Muscle layer of colon (tissue), 2 donors: ENCODE results near the gene FBH1.

ENCODE experiments used
- H3K27ac ChIP-seq: one replicate; pipeline ENCODE4 v1.7.0; 2013; ENCODE audit warnings: low read depth, mild to moderate bottlenecking, low read length, moderate library complexity
- H3K27me3 ChIP-seq, 2 donors: one replicate each; pipeline ENCODE4 v1.7.0; 2013; ENCODE audit warnings: low read length in 2 of 2, mild to moderate bottlenecking in 2 of 2; ENCODE audit not compliant: insufficient read depth in 2 of 2, control insufficient read depth in 1 of 2
- H3K36me3 ChIP-seq: one replicate; pipeline ENCODE4 v1.7.0; 2013; ENCODE audit warnings: mild to moderate bottlenecking, low read length; ENCODE audit not compliant: insufficient read depth
- H3K4me1 ChIP-seq: one replicate; pipeline ENCODE4 v1.7.0; 2013; ENCODE audit warnings: mild to moderate bottlenecking, low read length; ENCODE audit not compliant: insufficient read depth
- H3K4me3 ChIP-seq, 2 donors: one replicate each; pipeline ENCODE4 v1.7.0; 2013; ENCODE audit warnings: low read length in 2 of 2, low read depth in 1 of 2, mild to moderate bottlenecking in 1 of 2, moderate library complexity in 1 of 2
- H3K9ac ChIP-seq: one replicate; pipeline ENCODE4 v1.7.0; 2013; ENCODE audit warnings: low read length
- H3K9me3 ChIP-seq: one replicate; pipeline ENCODE4 v1.7.0; 2013; ENCODE audit warnings: mild to moderate bottlenecking, low read length
- donor health status: abdominal sarcoma.
- donor health status: Adenocarcinoma of cecum.

FBH1 gene

GRCh38 chr10:5975641-5976473, 85.8 kb downstream of the FBH1 start:
- Histone ChIP-seq H3K27ac (peak overlapping the region; percentile 14), H3K9ac (no peak overlapping the region), H3K36me3 (no peaks in the 10 kb centered on the region), H3K4me3 (peak overlapping the region in 1 of 2 donors; percentile 77), H3K27me3 (no peaks in the 10 kb centered on the region), H3K4me1 (no peaks in the 10 kb centered on the region), H3K9me3 (no peaks in the 10 kb centered on the region)

DNA sequence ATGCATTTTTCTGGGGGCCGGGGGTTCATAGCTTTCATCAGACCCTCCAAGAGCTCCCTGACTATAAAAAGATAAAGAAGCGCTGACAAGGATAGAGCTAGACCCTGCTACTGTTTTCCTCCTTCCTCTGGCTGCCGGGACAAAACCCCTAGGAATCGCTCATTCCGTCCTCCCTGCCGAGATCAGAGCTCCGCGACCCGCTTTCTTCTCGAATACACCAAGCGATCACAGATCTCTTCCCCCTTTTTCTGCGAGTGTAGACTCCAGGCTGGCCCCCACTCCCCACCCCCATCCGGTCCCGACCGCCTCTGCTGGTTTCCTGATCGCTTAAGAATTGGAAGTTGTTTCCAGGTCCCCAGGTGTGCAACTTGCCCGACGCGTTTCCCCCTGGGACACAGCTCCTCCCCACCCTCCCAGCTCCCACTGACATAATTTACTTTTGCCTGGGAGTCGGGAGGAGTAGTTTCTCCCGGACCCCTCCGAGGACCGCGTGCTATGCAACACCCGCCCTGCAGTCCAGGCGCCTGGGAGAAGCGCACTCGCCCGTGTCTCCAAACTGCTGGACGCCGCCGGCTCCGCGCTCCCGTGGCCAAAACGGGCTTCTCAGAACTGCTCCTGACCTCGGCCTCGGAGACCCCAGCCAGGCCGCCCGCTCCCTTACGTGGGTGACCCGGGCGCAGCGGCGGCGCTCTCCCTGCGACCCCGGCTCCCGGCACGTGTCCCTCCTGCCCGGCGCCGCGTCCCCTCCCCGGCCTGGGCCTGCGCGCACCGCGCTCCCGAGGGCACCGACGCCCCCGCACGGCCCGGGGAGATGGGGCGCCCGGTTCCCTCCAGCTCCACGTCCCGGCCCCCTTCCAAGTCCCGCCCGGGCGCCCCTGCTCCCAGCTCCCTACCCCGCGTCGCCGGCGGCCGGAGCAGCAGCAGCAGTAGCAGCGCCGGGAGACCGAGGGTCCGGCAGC, 86.7 kb downstream of the FBH1 start:
- Histone ChIP-seq H3K27me3 (no peaks in the 10 kb centered on the region), H3K9ac (no peak overlapping the region), H3K4me1 (no peaks in the 10 kb centered on the region), H3K36me3 (no peaks in the 10 kb centered on the region), H3K4me3 (peak overlapping the region; percentile 77 to 92), H3K9me3 (no peaks in the 10 kb centered on the region), H3K27ac (peak overlapping the region; percentile 72)

DNA sequence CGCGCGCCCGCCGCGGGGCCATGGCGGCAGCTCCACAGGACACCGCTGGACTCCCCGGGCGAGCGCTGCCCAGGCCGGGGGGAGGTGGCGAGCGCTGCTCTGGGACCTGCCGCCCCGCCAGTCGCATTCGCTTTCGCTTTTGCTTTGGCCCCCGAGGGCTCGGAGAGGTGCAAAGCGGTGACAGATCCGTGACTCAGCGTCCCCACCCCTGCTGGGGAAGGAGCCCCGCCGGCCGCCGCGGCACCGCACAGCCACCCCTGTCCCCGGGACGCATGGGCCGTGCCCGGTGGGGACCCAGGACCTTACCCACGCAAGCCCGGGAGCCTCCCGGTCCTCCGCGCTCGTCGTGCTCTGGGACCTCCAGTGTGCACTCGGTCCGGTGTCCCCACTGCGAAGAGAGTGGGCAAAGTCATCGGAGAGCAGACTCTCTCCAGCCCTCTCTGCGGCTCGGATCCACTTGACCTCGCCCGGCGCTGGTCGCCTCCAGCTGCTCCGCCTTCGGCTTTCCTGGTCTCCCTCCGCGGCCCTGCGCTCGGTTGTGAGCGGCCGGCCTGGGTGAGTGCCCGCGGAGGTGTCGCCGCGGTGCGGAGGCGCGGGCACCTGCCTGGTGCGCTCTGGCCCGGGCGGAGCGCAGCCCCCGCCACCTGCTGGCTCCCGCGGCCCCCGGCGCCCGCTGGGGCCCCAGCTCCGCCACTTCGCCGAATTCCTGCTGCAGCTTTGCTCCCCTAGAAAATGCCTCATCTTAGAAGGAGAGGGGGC, 87.6 kb downstream of the FBH1 start, which contains the start of gene IL15RA:
Gene IL15RA, minus strand, starts transcription at position 73 of the 759 bp plus-strand sequence. Its CDS starts 51 bp downstream, at position 22.
- no peaks in the 10 kb centered on the region for H3K36me3 ChIP-seq
- no peaks in the 10 kb centered on the region for H3K9me3 ChIP-seq
- H3K9ac ChIP-seq, result no peak within 1 kb of the TSS
- H3K4me1 ChIP-seq, result no peaks in the 10 kb centered on the region
- no peaks in the 10 kb centered on the region for H3K27me3 ChIP-seq
- H3K4me3 ChIP-seq, result peak within 1 kb of the TSS; percentile 77 to 92
- H3K27ac ChIP-seq, result peak within 1 kb of the TSS; percentile 72

DNA sequence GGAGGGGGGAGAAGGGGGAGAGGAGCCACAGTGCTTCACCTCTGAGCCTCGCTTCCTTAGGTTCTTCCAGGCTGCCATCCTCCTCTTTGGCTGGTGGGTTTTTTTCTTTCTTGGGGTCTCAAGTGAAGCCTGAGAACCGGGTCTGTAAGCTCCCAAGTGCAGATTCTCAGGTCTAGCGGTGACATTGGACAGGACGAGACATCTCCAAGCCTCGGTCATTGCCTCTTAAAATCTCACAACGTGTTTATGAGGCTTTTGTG, 88.1 kb downstream of the FBH1 start:
- peak overlapping the region; percentile 77 to 92 for H3K4me3 ChIP-seq
- no peak overlapping the region for H3K9ac ChIP-seq
- peak overlapping the region; percentile 72 for H3K27ac ChIP-seq
- H3K4me1 ChIP-seq, result no peaks in the 10 kb centered on the region
- H3K36me3 ChIP-seq, result no peaks in the 10 kb centered on the region
- no peaks in the 10 kb centered on the region for H3K9me3 ChIP-seq
- no peaks in the 10 kb centered on the region for H3K27me3 ChIP-seq

DNA sequence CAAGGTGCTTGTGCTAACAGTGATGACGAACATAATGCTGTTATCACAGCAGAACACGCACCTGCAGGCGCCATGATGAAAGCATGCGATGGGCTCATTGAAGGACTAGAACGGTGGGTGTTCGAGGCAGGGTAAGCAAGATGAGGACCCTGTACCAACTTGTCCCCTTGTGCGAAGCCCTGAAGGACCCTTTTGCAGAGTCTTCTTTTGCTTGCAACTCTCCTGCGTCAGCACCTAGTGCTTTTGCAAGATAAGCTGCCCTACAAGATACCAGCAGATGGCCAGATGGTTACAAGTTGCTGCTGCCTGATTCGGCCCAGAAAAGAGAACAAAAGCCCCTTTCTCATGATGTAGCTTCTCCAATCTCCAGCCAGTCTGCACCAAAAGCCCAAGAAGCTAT, 91.5 kb downstream of the FBH1 start:
- Histone ChIP-seq H3K4me3 (no peak overlapping the region), H3K9ac (no peak overlapping the region), H3K27ac (no peak overlapping the region), H3K27me3 (no peaks in the 10 kb centered on the region), H3K9me3 (no peaks in the 10 kb centered on the region), H3K4me1 (no peaks in the 10 kb centered on the region), H3K36me3 (no peaks in the 10 kb centered on the region)

GRCh38 chr10:5983774-5984173, 93.7 kb downstream of the FBH1 start:
- Histone ChIP-seq H3K4me3 (no peak overlapping the region), H3K9me3 (no peaks in the 10 kb centered on the region), H3K9ac (no peak overlapping the region), H3K36me3 (no peaks in the 10 kb centered on the region), H3K27me3 (no peaks in the 10 kb centered on the region), H3K4me1 (peaks cover 3% of the 10 kb centered on the region), H3K27ac (no peak overlapping the region)

- no peak overlapping the region for H3K27ac ChIP-seq
- H3K36me3 ChIP-seq, result no peaks in the 10 kb centered on the region
- peaks cover 3% of the 10 kb centered on the region for H3K4me1 ChIP-seq
- no peak overlapping the region for H3K9ac ChIP-seq
- no peaks in the 10 kb centered on the region for H3K9me3 ChIP-seq
- no peak overlapping the region for H3K4me3 ChIP-seq
- no peaks in the 10 kb centered on the region for H3K27me3 ChIP-seq
These were observed 95.0 kb downstream of the FBH1 start for GRCh38 chr10:5985029-5985428.
